RWPE2 (cell line): ENCODE measurements around the gene RAB20.

ENCODE experiments used
- ATAC-seq: fragments of 200-7000 bp; cut with Tn5 transposase; 3 replicates; pipeline ENCODE4 v1.9.1; 2021; ENCODE audit warnings: low read depth
- DNase-seq: peaks from one replicate; pipeline ENCODE4 v3.0.0-alpha.2; 2020; ENCODE audit warnings: low spot score
- H3K27ac ChIP-seq: fragments of 450-650 bp; 2 replicates; pipeline ENCODE4 v1.5.1; 2017; ENCODE audit warnings: mild to moderate bottlenecking; ENCODE audit not compliant: poor library complexity, severe bottlenecking
- H3K27me3 ChIP-seq: fragments of 250-450 bp; sonication (Bioruptor Pico); 2 replicates; pipeline ENCODE4 v1.5.1; 2021; ENCODE audit warnings: mild to moderate bottlenecking, moderate library complexity; ENCODE audit not compliant: insufficient read depth, poor library complexity, severe bottlenecking
- H3K36me3 ChIP-seq: fragments of 250-450 bp; sonication (Bioruptor Pico); 2 replicates; pipeline ENCODE4 v1.5.1; 2020; ENCODE audit warnings: low read depth, mild to moderate bottlenecking, moderate library complexity
- H3K4me1 ChIP-seq: fragments of 250-450 bp; sonication (Bioruptor Pico); 2 replicates; pipeline ENCODE4 v1.5.1; 2021; ENCODE audit warnings: mild to moderate bottlenecking, moderate library complexity; ENCODE audit not compliant: insufficient read depth, poor library complexity, severe bottlenecking
- H3K4me3 ChIP-seq: fragments of 250-450 bp; sonication (Bioruptor Pico); 2 replicates; pipeline ENCODE4 v1.5.1; 2021; ENCODE audit warnings: mild to moderate bottlenecking, moderate library complexity; ENCODE audit not compliant: severe bottlenecking
- H3K9me3 ChIP-seq: fragments of 250-450 bp; sonication (Bioruptor Pico); 2 replicates; pipeline ENCODE4 v1.5.1; 2021; ENCODE audit warnings: mild to moderate bottlenecking, moderate library complexity; ENCODE audit not compliant: severe bottlenecking
- TF ChIP-seq, protein P1 (sequence below): fragments of 450-650 bp; IDR thresholded peaks from one replicate; pipeline ENCODE4 v1.5.1; 2017; ENCODE audit warnings: mild to moderate bottlenecking, moderate library complexity; ENCODE audit not compliant: poor library complexity, severe bottlenecking

Gene RAB20

DNA sequence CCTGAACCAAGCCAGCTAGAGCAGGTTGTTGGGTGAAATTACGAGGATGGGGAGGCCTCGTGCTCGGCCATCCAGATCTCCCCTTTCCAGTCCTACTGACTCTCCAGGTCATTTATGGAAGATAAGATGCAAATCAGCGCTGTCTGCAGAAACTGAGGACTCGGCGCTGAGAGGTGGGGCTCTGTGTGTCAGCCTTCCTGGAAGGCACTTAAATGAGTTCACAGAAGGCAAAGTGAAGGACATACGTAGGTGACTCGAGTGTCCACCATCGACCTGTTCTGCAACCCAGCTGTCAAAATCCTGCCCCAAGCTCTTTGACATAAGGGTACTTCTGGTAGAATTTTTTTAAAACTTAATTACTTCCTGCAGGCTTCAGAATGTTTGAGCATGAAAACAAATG is 86.4 kb downstream of the RAB20 start:
- DNase-seq (no peak), ATAC-seq (no peak)
- H3K27me3 ChIP-seq = no peaks in the 10 kb centered on the region
- peaks cover 78% of the 10 kb centered on the region for H3K36me3 ChIP-seq
- TF ChIP-seq, protein P1, sequence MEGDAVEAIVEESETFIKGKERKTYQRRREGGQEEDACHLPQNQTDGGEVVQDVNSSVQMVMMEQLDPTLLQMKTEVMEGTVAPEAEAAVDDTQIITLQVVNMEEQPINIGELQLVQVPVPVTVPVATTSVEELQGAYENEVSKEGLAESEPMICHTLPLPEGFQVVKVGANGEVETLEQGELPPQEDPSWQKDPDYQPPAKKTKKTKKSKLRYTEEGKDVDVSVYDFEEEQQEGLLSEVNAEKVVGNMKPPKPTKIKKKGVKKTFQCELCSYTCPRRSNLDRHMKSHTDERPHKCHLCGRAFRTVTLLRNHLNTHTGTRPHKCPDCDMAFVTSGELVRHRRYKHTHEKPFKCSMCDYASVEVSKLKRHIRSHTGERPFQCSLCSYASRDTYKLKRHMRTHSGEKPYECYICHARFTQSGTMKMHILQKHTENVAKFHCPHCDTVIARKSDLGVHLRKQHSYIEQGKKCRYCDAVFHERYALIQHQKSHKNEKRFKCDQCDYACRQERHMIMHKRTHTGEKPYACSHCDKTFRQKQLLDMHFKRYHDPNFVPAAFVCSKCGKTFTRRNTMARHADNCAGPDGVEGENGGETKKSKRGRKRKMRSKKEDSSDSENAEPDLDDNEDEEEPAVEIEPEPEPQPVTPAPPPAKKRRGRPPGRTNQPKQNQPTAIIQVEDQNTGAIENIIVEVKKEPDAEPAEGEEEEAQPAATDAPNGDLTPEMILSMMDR = no peak
- H3K9me3 ChIP-seq = no peaks in the 10 kb centered on the region
- no peak overlapping the region for H3K4me3 ChIP-seq
- H3K4me1 ChIP-seq = no peaks in the 10 kb centered on the region
- H3K27ac ChIP-seq = no peak overlapping the region

DNA sequence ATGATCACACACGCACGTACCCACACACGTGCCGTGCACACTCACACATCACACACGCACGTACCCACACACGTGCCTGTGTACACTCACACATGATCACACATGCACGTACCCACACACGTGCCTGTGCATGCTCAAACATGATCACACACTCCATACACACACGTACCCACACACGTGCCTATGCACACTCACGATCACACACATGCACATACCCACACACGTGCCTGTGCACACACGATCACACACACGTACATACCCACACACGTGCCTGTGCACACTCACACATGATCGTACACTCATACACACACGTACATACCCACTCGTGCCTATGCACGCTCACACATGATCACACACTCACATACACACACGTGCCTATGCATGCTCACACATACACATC is 86.8 kb downstream of the RAB20 start:
- TF ChIP-seq, protein P1 = no peak
- Histone ChIP-seq H3K4me3 (no peak overlapping the region), H3K27ac (no peak overlapping the region), H3K27me3 (no peaks in the 10 kb centered on the region), H3K36me3 (peaks cover 79% of the 10 kb centered on the region), H3K4me1 (no peaks in the 10 kb centered on the region), H3K9me3 (no peaks in the 10 kb centered on the region)
- ATAC-seq (no peak), DNase-seq (no peak)
